ENCODE data around the gene CLDN19. TPM values are rescaled to one million over a fixed set of nuclear protein-coding genes. Genes with fewer than 3 reads are reported as not detected.

Gene CLDN19
- polyA plus RNA-seq, 2 of the 4 experiments (the other 2 are of a cell fraction): 0.03 TPM; not detected in 1

DNA sequence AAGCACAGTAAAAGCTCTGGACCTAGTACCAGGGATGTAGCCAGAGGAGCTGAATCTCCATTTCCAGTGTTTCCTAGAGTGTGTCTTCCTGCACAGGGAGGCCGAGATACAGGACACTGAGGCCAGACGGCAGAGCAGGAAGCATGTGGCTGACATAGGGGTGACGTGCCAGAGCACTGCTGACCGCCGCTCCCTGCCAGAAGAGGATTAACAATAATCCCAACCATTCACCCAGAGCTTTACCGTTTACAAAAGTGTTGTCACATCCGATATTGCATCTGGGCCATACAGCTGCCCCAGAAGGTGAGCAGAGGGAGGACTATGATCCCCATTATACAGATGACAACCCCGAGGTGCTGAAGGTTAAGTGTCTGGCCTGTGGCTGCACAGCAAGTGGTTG is 5.8 kb upstream of the CLDN19 start:
- WGBS (ENCODE audit: missing lambda C conversion rate): 96% methylated on average over 8 of the region's 8 CpGs
- no peaks in the 10 kb centered on the region for H3K9me3 ChIP-seq
- no peak overlapping the region for H3K27ac ChIP-seq
- ChIA-PET POLR2A (no interaction called here), CTCF (interaction anchor here (1.1 to 3.2 kb wide), 8 partner anchors 10 to 594 kb away, joined by 3 to 21 read pairs (median 4); no protein-coding TSS in a partner anchor)
- TF ChIP-seq, protein P1, sequence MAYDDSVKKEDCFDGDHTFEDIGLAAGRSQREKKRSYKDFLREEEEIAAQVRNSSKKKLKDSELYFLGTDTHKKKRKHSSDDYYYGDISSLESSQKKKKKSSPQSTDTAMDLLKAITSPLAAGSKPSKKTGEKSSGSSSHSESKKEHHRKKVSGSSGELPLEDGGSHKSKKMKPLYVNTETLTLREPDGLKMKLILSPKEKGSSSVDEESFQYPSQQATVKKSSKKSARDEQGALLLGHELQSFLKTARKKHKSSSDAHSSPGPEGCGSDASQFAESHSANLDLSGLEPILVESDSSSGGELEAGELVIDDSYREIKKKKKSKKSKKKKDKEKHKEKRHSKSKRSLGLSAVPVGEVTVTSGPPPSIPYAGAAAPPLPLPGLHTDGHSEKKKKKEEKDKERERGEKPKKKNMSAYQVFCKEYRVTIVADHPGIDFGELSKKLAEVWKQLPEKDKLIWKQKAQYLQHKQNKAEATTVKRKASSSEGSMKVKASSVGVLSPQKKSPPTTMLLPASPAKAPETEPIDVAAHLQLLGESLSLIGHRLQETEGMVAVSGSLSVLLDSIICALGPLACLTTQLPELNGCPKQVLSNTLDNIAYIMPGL (CRISPR knock-in tag; IDR thresholded peaks at IDR 0.05; ENCODE audit: borderline replicate concordance): no peak
- no peak for TF ChIP-seq NR3C1 (IDR thresholded peaks at IDR 0.05)
- no peak for TF ChIP-seq CBX2 (IDR thresholded peaks at IDR 0.05; ENCODE audit: borderline replicate concordance, low read depth)
- no peak for TF ChIP-seq REST (IDR thresholded peaks at IDR 0.05)
- no peak for TF ChIP-seq JUN (IDR thresholded peaks at IDR 0.05)
- H3K4me2 ChIP-seq: no peak overlapping the region
- H3K4me3 ChIP-seq: no peak overlapping the region
- no peak for ATAC-seq
- no peak for DNase-seq (ENCODE audit: low read depth in 1 of 2, low spot score in 1 of 2)
- H3K4me1 ChIP-seq: no peaks in the 10 kb centered on the region
- FAIRE-seq: no peak

DNA sequence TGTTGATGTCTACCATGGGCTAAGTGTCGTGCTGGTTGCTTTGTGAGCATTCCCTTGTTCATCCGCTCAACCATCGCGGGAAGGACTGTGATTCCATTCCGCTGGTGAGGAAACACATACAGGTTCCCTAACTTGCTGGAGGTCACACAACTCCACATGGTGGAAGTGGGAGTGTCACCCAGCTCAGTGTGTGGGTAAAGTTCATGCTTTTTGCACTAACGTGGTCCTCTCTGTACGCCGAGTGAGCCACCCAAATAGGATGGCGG is 4.0 kb upstream of the CLDN19 start:
- 92% methylated on average over 9 of the region's 9 CpGs for WGBS (ENCODE audit: missing lambda C conversion rate)
- no peak overlapping the region for H3K27ac ChIP-seq
- no peaks in the 10 kb centered on the region for H3K4me1 ChIP-seq
- no peak overlapping the region for H3K4me3 ChIP-seq
- no peak for DNase-seq (ENCODE audit: low read depth in 1 of 2, low spot score in 1 of 2)
- FAIRE-seq: no peak
- no peak for ATAC-seq
- TF ChIP-seq GATA3 (IDR thresholded peaks at IDR 0.05; ENCODE audit: borderline replicate concordance) (no peak), ZSCAN20 (CRISPR knock-in tag; IDR thresholded peaks at IDR 0.05) (no peak), RFX5 (IDR thresholded peaks at IDR 0.05) (no peak), CBX8 (IDR thresholded peaks at IDR 0.05) (no peak), HOXB5 (CRISPR knock-in tag; IDR thresholded peaks at IDR 0.05) (no peak), POLR2A (IDR thresholded peaks at IDR 0.05; ENCODE audit: low read length) (no peak), CEBPB (IDR thresholded peaks at IDR 0.05) (no peak), MAZ (IDR thresholded peaks at IDR 0.05; ENCODE audit: borderline replicate concordance, low read depth, low read length) (no peak), RAD21 (conservative IDR thresholded peaks at IDR 0.05 in 1 of 2, IDR thresholded peaks at IDR 0.05 in 1 of 2) (no peak)
- TF ChIP-seq, protein P2, sequence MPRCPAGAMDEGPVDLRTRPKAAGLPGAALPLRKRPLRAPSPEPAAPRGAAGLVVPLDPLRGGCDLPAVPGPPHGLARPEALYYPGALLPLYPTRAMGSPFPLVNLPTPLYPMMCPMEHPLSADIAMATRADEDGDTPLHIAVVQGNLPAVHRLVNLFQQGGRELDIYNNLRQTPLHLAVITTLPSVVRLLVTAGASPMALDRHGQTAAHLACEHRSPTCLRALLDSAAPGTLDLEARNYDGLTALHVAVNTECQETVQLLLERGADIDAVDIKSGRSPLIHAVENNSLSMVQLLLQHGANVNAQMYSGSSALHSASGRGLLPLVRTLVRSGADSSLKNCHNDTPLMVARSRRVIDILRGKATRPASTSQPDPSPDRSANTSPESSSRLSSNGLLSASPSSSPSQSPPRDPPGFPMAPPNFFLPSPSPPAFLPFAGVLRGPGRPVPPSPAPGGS (IDR thresholded peaks at IDR 0.05): no peak
- no peak overlapping the region for H3K4me2 ChIP-seq
- H3K9me3 ChIP-seq: no peaks in the 10 kb centered on the region
- ChIA-PET CTCF (interaction anchor here (1.2 kb wide), 1 partner anchor 166 kb away, joined by 3 read pairs; no protein-coding TSS in a partner anchor), POLR2A (no interaction called here)

DNA sequence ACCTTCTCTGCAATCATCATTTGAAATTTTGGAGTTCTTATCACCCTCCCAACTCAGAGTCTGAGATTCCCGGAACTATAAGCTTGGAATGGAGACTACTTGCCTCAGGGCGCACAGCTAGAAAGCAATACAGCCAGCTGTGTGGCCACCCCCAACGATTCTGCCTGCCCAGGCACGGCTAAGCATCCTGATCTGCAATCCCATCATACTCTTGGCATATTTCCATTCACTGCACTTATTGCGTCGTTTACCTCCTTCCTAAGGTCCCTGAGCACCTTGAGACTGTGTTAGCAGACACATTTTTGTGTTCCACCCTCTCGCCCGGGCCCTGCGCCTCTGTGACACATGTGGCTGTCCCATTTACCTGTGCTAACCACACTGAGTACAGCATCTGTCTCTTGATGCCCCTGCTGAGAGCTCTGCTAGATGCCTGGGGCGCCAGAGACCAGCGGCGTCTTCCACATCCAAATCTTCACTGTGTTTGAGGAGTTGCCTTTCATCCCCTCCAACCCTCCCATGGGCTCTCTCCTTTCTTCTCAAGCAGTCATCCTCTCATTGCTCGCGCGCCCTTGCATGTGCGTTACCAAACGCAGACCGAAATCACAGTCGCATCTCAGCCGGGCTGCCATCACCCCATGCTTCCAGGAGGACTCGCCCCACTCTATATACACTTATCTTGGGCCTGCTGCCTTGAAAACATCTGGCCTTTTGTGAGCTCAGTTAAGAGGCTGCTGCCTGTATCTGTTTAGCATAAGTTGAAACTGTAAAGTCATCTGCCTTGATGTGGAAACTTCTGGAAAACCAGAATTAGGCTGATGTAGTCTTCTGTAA is 3.5 kb upstream of the CLDN19 start:
- no peak for DNase-seq (ENCODE audit: low read depth in 1 of 2, low spot score in 1 of 2)
- 75% methylated on average over 21 of the region's 21 CpGs for WGBS (ENCODE audit: missing lambda C conversion rate)
- FAIRE-seq: no peak
- ATAC-seq: no peak; a peak in 1 of 6 replicates
- Histone ChIP-seq H3K9me3 (no peaks in the 10 kb centered on the region), H3K4me3 (no peak overlapping the region), H3K27ac (no peak overlapping the region), H3K4me1 (no peaks in the 10 kb centered on the region), H3K4me2 (no peak overlapping the region)
- ChIA-PET POLR2A (no interaction called here), CTCF (interaction anchor here (1.2 kb wide), 1 partner anchor 165 kb away, joined by 3 read pairs; no protein-coding TSS in a partner anchor)
- TF ChIP-seq ZC3H11A (IDR thresholded peaks at IDR 0.05) (no peak), TP53 (CRISPR knock-in tag; IDR thresholded peaks at IDR 0.05) (no peak), CTCF (IDR thresholded peaks at IDR 0.05) (no peak), PHF8 (IDR thresholded peaks at IDR 0.05; ENCODE audit: borderline replicate concordance, low read depth) (no peak), EHF (CRISPR knock-in tag; IDR thresholded peaks at IDR 0.05) (no peak), KDM1A (IDR thresholded peaks at IDR 0.05; ENCODE audit: low read depth) (no peak)
- TF ChIP-seq, protein P3, sequence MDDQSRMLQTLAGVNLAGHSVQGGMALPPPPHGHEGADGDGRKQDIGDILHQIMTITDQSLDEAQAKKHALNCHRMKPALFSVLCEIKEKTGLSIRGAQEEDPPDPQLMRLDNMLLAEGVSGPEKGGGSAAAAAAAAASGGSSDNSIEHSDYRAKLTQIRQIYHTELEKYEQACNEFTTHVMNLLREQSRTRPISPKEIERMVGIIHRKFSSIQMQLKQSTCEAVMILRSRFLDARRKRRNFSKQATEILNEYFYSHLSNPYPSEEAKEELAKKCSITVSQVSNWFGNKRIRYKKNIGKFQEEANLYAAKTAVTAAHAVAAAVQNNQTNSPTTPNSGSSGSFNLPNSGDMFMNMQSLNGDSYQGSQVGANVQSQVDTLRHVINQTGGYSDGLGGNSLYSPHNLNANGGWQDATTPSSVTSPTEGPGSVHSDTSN (IDR thresholded peaks at IDR 0.05): no peak
- TF ChIP-seq, protein P4, sequence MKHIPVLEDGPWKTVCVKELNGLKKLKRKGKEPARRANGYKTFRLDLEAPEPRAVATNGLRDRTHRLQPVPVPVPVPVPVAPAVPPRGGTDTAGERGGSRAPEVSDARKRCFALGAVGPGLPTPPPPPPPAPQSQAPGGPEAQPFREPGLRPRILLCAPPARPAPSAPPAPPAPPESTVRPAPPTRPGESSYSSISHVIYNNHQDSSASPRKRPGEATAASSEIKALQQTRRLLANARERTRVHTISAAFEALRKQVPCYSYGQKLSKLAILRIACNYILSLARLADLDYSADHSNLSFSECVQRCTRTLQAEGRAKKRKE (CRISPR knock-in tag; IDR thresholded peaks at IDR 0.05; ENCODE audit: low read depth): no peak

Data from A549 (cell line).